Measurements from ENCODE around the gene TMUB2.

DNA sequence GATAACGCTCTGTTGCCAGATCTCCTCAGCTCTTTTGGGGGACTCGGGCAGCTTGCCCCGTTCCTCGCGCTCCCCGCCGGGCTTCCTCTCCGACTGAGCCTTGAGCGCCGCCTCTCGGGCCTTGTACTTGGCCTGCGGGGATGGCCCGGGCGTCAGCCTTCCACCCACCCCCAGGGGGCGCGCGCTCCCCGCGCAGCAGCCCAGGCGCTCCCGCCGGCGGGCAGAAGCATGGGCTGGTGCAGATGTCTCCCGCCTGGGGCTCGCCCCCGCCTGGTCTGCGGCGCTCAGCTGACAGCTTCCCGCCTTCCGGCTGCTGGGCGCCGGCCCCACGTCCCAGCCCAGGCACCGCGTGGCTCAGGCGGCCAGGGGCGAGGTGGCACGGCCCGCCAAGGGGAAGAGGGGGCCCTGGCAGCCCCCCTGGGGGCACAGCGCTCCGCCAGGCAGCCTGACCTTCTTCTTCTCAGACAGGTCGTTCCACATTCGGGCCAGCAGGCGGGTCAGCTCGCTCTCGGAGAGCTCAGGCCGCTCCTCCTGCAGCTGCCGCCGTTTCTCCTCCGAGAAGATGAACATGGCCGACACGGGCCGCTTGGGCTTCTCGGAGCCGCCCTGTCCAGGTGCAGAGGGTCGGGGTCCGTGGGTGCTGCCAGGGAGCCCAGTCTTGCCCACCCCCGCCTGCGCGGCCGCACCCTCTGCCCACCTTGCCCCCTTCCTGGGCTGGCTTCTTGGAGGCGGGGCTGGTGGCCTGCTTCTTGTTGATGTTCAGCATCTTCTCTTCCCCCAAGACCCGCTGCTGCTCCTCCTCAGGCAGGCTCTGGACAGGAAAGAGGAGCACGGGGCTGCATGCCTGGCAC lies 23.8 kb downstream of the TMUB2 start:
- TF ChIP-seq FOXJ3 (CRISPR knock-in tag; IDR thresholded peaks at IDR 0.05; ENCODE audit: borderline replicate concordance) (no peak), AGO1 (IDR thresholded peaks at IDR 0.05; ENCODE audit: low read depth, low read length, poor library complexity, severe bottlenecking) (no peak), ZFP36L2 (CRISPR knock-in tag; IDR thresholded peaks at IDR 0.05) (no peak), CEBPB (IDR thresholded peaks at IDR 0.05; ENCODE audit: borderline replicate concordance, low read depth, low read length) (no peak), ZNF30 (CRISPR knock-in tag; IDR thresholded peaks at IDR 0.05) (no peak), ZNF335 (CRISPR knock-in tag; IDR thresholded peaks at IDR 0.05) (no peak), GZF1 (CRISPR knock-in tag; IDR thresholded peaks at IDR 0.05) (no peak), POLR2A (IDR thresholded peaks at IDR 0.05; ENCODE audit: insufficient read depth in 1 of 2, low read depth in 2 of 2, low read length in 2 of 2) (no peak), SRSF1 (optimal IDR thresholded peaks at IDR 0.05; ENCODE audit: low read depth, low read length) (no peak), POLR2AphosphoS5 (IDR thresholded peaks at IDR 0.05; ENCODE audit: low read depth, low read length) (no peak), EZH2 (conservative IDR thresholded peaks at IDR 0.05; ENCODE audit: low read depth, low read length) (no peak)

Data from HepG2 (cell line).